HL-60/S4 treated with retinoic acid at 250 ng/mL for 4 days and 3 days (cell line): ENCODE measurements around the gene AKAP13.

Source experiments
- in situ Hi-C: fragments of 300-500 bp; cut with MboI; formaldehyde crosslinking; loops from 2 replicates; pipeline ENCODE4 v1.7.0; 2022; ENCODE audit warnings: low sequenced_read_pairs

AKAP13 gene

GRCh38 chr15:85757939-85758654 is 377.7 kb downstream of the AKAP13 start:
- in situ Hi-C loops, result no loop called here

- in situ Hi-C loops, result no loop called here
These were observed 378.2 kb downstream of the AKAP13 start for GRCh38 chr15:85758655-85758978.

GRCh38 chr15:85759376-85759775 is 379.0 kb downstream of the AKAP13 start:
- in situ Hi-C loops, result no loop called here

GRCh38 chr15:85760049-85760448 is 379.6 kb downstream of the AKAP13 start:
- in situ Hi-C loops, result no loop called here

- in situ Hi-C loops, result no loop called here
These were observed 380.3 kb downstream of the AKAP13 start for GRCh38 chr15:85760531-85761371.

GRCh38 chr15:85761635-85762034 is 381.2 kb downstream of the AKAP13 start:
- in situ Hi-C loops, result no loop called here

GRCh38 chr15:85762039-85762755 is 381.8 kb downstream of the AKAP13 start:
- in situ Hi-C loops, result no loop called here

GRCh38 chr15:85762756-85763127 is 382.3 kb downstream of the AKAP13 start:
- in situ Hi-C loops, result no loop called here

GRCh38 chr15:85763157-85763556 is 382.8 kb downstream of the AKAP13 start:
- in situ Hi-C loops, result no loop called here

- in situ Hi-C loops, result no loop called here
These were observed 383.6 kb downstream of the AKAP13 start for GRCh38 chr15:85763673-85764633.

- in situ Hi-C loops, result no loop called here
These were observed 384.4 kb downstream of the AKAP13 start for GRCh38 chr15:85764649-85765277.

GRCh38 chr15:85766001-85766831 is 385.8 kb downstream of the AKAP13 start:
- in situ Hi-C loops, result no loop called here

GRCh38 chr15:85767785-85768529 is 387.6 kb downstream of the AKAP13 start:
- in situ Hi-C loops, result no loop called here

GRCh38 chr15:85768595-85769168 is 388.3 kb downstream of the AKAP13 start:
- in situ Hi-C loops, result no loop called here

GRCh38 chr15:85769182-85769900 is 388.9 kb downstream of the AKAP13 start:
- in situ Hi-C loops, result no loop called here

- in situ Hi-C loops, result no loop called here
These were observed 390.0 kb downstream of the AKAP13 start for GRCh38 chr15:85770096-85771041.
